GM18499 (cell line): ENCODE data around the gene CEP192.
A peak's percentile ranks its signal among the peaks of the same experiment; 100 is the strongest.
"Not testable (repeated sequence)": the region's sequence is repeated elsewhere in the genome, so short reads cannot be mapped to it uniquely, and the experiment has no call there.

Experiments used
- ATAC-seq: cut with Tn5 transposase; IDR thresholded peaks from one replicate; pipeline ENCODE4 v1.9.1; 2021; ENCODE audit warnings: moderate number of reproducible peaks; ENCODE audit not compliant: insufficient read depth, unreplicated experiment

Gene CEP192

DNA sequence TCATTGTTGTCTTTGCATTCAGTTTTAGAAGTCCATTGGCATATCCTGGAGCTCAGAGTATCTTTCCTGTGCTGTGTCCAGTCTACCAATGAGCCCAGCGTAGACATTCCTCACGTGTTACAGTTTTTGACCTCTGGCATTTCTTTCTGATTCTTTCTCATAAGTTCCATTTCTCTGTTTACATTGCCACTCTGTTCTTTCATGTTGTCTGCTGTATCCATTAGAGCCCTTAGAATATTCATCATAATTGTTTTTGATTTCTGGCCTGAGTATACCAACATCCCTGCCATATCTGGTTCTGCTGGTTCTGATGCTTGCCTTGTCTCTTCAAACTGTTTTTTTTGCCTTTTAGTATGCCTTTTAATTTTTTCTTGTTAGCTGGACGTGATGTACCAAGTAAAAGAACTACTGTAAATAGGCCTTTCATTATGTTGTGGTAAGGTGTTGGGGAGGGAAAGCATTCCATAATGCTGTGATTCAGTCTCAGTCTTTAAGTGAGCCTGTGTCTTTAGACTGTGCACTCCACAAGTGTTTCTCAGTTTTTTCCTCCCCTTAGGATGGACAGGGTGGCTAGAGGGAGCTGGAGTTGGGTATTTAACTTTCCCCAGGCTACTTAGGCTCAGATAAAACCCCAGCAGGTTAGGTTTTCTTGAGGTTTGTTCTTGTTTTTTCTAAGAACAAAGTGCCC is 35.6 kb downstream of the CEP192 start:
- no peak for ATAC-seq

DNA sequence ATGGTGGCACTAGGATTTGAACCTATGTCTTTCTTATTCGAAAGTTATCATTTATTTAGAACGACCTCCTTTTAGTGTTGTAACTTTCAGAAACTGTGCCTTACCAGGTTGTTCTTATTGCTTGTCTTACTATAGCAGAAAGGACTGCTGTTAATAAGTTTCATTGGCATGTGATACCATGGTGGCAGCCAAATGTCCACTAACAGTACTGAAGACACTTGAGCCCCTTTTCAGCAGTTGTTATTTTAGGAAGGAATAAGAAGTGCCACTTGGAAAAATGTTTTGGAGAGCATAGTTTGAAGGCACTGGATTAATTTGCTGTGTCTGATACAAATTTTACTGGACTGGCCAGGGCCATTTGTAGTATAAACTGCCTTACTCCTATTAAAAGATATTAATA is 37.7 kb downstream of the CEP192 start:
- no peak for ATAC-seq

DNA sequence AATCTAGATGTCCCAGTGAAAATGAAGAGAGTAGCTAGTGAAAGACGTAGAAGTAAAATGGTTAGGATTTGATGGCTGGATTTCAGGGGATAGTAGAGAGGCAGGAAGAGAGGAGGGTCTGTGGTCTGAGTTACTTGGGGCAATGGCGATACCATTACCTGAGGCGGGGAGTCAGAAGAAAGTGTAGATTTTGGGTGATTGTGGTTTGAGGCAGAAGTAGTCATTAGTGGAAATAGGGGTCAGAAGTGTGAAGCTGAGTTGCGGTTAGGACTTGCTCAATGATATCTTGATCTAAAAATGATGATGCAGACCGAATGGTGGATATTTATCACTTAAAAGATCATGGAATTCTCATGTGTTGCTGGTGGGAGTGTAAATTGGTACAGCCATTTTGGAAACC is 41.0 kb downstream of the CEP192 start:
- no peak for ATAC-seq

DNA sequence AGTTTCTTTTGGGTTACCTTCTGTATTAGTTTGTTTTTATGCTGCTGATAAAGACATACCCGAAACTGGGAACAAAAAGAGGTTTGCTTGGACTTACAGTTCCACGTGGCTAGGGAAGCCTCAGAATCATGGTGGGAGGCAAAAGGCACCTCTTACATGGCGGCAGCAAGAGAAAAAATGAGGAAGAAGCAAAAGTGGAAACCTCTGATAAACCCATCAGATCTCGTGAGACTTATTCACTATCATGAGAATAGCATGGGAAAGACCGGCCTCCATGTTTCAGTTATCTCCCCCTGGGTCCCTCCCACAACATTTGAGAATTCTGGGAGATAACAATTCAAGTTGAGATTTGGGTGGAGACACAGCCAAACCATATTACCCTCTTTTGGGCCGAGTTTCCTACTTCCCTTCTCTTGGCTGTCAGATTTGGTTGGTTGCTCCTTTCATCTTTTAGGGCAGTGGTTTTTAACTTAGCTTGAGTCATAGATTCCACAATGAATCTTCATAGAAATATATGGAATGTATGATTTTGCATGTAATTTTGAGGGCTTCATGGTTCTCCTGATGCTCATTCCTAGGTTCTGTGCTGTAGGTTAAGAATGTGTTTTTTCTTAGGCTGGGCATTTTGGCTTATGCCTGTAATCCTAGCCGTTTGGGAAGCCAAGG is 44.2 kb downstream of the CEP192 start:
- no peak for ATAC-seq

DNA sequence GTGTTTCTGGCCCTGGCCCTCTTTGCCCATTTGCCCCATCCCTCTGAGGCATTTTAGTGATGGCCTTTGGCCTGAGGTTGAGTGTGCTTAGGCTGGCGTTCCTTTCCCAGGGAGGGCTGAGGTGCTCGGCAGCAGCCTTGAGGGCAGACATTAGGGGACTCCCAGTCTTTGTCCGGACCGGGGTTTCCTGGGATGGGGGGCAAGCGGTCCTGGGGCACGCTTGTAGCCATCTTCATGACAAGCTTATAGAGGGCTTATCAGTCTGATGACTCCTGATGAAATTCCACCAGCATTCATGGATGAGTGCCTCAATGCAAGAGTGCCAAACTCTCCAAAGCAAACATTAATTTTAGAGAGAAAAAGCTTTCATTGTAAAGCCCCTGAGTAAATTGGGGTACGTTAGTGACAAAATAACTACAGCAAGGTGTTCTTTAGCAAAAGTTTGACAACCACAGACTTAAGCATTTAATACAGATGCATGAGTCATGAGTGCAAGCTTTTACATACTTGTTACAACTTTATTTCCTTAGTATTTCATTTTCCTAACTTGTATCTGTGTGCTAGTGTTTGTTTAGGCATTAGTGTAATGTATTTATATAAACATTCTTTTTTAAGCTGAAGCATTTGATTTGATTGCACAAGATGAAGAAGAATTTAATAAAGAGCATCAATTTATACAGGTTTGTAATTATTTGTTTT is 45.6 kb downstream of the CEP192 start:
- no peak for ATAC-seq

DNA sequence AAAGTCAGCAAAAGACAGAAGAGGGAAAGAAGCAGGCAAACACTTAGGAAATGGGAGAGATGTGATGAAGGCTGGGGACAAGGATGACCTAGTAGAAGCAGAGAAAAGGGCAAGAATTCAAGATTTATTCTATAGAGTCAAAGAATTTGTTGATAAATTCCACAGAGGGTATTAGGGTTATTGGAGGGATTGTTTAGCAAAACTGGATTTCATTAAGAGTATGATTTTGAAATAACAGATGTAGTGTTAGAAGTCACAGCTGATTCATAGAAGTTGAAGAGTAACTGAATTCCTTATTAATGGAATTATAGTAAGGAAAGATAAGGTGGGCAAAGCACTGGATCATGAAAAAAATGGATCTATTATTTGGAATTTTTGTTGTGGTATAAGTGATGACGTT is 48.6 kb downstream of the CEP192 start:
- no peak for ATAC-seq

DNA sequence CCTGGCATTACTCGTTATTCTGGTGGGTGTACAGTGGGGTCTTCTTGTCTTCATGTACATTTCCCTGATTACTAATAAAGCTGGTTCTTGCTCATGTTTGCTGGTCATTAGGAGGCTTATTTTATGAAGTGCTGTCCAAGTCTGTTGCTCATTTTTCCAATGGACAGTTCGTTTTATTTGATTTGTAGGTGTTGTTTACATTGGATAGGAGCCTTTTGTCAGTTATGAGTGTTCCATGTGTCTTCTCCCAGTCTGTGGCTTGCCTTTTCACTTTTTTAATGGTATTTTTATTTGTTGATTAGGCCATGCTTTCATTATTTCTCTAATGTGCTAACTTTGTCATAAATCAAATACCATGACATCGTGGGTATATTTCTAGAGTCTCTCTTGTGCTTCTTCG is 51.9 kb downstream of the CEP192 start:
- no peak for ATAC-seq

DNA sequence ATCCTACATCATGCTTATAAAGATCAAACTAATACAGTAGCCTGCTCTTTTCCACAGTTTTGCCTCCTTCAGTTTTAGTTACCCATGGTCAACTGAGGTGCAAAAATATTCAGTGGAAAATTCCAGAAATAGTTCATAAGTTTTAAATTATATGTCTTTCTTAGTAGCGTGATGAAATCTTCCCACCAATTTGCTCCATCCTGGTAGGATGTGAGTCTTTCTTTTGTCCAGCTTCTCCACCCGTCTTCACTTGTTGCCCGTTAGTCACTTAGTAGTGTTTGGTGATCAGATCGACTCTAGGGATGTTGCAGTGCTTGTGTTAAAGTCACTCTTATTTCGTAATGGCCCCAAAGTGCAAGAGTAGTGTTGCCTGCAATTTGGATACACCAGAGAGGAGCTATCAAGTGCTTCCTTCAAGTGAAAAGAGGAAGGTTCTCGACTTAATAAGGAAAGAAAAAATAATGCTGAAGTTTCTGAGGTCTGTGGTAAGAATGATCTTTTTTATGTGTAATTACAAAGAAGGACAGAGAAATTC is 57.0 kb downstream of the CEP192 start:
- ATAC-seq: no peak

DNA sequence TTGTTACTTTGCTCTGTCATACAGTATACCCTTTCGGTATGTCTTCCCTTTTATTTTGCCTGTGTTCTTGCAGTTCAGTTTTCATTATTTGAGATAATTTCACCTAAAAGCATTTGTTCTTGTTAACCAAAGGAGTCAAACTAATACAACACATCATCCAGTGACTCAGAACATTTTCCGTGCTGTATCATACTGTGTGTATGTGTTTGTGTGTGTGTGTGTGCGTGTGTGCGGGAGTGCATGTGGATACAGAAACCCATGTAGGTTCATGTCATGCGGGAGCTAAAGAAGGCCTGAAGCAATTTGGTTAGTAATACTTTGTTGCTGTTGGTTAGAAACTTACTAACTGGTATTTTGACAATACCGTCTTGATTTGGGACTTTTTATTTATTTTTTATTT is 60.0 kb downstream of the CEP192 start:
- ATAC-seq: no peak

DNA sequence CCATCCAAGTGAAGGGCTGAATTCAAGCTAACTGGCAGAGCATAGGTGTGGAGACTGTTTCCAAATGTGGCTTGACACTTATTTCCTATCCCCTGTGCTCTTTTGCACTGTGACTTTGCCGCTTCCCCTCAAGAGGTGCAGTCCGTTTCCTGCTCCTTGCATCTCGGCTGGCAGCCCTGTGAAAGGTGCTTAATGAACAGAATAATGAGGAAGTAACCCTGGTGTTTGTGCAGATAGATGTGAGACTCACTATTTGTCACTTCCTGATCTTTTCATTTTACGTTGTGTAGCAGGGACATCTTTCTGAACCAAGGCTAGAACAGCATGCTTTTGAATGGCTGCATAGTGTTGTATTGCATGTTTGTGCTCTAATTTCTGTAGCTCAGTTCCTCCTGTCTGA is 60.8 kb downstream of the CEP192 start:
- ATAC-seq: peak; percentile 46

DNA sequence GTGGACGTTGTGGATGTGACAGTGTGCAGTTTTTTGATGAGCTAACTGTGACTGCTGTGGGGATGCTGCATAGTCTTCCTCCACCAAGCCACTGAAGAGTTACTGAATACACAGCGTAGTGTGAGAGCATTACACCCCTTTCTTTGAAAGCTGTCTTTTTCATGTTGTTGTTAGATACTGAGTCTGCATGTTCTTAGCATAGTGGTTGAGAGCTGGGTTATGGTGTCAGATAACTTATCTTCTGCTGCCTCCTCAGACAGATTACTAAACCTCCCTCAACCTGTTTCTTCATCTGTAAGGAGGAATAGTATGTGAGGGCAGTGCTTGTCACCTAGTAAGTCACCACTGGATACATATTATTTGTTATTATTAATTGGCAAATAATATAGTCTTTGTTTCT is 63.2 kb downstream of the CEP192 start:
- ATAC-seq: no peak

DNA sequence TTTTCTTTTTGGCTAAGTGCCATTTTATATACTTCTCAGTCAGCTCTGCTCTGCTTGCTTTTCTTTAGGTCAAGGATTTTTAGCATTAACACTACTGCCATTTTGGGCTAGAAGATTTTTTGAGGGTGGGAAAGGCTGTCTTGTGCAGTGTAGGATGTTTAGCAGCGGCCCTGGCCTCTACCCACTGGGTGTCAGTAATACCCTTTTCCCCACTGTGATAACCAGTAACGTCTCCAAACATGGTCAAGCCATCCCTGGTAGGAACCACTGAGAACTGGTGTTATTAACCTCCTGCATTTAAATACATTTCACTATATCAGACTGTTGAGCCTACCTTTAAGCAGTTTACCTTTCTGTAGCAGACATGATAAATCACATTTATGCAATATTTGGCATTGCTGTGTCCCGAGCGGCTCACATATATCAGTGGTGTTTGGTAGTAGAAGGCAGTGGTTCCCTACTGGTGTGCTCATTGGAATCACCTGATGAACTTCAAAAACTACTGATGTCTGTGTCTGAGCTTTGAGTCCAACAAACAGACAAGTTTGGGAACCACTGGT is 70.5 kb downstream of the CEP192 start:
- no peak for ATAC-seq

DNA sequence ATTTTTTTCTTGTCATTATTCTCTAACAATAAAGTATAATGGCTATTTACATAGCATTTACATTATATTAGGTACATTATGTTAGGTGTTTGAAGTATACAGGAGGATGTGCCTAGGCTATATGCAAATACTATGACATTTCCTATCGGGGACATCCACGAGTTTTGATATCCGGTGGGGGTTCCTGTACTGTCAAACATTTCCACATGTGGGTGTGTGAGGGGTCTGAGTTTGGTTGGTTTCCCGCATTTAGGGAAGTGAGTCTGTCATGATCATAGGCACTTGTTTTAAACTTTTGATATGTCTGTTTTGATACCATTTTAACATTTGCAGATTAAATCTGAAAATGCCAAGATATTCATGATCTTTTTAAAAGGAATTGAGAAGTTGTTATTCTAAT is 76.0 kb downstream of the CEP192 start:
- no peak for ATAC-seq

DNA sequence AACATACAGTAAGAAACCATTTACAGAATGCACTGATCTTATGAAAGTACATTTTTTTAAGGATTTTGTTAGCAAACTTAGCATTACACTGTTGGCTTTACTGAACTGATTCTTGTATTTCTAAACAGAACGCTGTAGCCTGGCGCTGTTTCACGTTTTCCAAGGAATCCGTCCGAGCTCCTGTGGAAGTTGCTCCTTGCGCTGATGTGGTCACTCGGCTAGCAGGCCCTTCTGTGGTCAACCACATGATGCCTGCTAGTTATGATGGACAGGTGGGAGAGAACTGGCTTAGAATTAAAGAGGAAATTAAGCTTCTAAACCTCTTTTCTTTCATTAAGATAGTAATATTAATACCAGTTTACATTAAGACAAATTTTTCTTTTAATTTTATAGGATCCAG is 76.8 kb downstream of the CEP192 start:
- ATAC-seq: no peak

DNA sequence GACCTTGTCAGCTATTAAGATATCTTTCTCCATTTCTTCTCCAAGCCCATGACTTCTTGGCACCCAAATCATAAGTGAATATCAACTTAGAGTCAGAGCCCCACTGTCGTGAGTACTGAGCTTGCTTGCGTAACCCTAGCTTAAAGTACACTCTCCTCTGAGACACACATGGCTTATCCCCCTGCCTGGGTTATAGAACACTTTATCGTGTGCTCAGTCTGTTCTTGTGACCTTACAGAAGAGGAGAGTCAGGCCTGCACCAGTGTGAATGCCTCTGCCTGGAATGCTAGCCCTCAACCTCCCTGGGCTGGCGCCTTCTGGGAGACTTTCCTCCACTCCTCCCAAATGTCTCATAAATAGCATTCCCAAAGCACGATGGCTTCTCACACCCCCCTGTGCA is 79.3 kb downstream of the CEP192 start:
- no peak for ATAC-seq

DNA sequence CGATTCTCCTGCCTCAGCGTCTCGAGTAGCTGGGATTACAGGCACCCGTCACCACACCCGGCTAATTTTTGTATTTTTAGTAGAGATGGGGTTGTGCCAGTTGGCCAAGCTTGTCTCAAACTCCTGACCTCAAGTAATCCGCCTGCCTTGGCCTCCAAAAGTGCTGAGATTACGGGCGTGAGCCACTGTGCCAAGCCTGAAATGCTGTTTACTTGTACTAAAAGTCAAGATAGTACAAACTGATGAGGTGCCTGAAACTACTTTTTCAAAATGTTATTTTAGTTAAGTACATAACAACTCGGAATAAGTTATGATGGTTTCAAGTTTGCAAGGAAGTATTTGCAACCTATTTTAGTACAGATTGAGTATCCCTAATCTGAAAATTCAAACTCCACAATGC is 85.7 kb downstream of the CEP192 start:
- ATAC-seq: no peak

DNA sequence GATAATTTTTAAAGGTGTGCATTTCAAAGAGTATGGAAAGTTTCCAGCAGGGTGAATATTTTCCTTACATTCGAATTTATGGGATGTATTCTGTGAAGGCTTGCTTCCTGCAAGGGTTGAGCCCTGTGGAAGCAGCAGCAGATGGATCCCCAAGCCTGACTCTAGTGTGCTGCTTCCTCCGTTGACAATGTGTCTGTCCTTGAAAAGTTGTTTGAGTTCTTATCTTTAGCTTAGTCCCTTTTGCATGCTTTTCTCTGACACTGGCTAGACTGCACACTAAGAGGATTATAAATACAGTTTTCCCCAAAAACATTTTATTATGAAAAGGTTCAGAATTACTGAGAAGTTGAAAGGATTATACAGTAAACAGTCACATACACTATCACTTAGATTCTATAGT is 86.3 kb downstream of the CEP192 start:
- ATAC-seq: no peak

DNA sequence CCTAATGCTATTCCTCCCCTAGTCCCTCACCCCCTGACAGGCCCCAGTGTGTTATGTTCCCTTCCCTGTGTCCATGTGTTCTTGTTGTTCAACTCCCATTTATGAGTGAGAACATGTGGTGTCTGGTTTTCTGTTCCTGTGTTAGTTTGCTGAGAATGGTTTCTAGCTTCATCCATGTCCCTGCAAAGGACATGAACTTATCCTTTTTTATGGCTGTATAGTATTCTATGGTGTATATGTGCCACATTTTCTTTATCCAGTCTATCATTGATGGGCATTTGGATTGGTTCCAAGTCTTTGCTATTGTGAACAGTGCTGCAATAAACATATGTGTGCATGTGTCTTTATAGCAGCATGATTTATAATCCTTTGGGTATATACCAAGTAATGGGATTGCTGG is 86.9 kb downstream of the CEP192 start:
- ATAC-seq: not testable (repeated sequence)

DNA sequence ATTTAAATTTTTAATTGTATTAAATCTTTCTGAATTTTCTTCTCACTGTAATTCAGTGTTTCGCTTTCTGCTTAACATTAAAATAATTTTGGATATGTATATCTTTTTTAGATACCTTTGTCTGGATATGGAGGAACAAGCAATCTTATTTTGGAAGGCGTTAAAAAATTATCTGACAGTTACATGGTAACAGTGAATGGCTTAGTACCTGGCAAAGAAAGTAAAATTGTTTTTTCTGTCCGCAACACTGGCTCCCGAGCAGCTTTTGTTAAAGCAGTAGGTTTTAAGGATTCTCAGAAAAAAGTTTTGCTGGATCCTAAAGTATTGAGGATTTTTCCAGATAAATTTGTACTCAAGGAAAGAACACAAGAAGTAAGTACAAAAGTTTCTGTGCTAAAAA is 95.7 kb downstream of the CEP192 start:
- no peak for ATAC-seq

DNA sequence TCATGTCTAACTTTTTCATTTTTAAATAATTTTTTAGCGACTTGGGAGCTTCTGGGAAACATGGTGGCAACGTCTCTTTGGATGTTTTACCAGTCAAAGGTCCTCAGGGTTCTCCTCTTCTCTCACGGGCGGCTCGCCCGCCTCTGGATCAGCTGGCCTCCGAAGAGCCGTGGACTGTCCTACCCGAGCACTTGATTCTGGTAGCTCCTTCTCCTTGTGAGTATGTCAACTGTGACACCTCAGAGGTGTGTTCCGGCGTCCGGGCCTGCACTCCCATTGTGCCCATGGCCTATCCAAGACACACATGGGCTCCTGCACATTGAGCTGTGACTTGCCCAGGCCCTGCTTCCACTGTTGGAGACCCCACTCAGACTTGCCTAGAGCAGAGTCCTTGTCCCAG is 104.3 kb downstream of the CEP192 start:
- no peak for ATAC-seq

DNA sequence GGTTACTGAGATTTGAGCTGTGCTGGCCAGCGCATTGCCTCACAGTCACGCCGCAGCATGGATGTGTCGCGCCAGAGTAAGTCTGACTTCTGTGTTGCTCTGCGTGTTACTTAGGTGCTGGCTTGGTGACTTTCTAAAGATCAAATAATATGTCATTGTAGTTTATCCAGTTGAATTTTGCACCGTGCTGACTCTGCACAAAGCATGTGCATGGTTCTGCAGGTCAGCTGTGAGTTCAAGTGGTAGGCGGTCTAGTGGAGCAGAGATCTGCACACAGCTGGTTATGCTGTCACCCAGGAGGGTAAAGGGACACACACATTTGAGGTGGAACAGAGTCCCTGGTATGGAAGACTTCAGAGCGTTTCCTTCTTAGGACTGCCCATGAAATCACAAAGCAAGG is 105.1 kb downstream of the CEP192 start:
- ATAC-seq: no peak
